GM18867 (cell line): ENCODE measurements around the gene NFIB.

Experiments used
- ATAC-seq: cut with Tn5 transposase; IDR thresholded peaks from one replicate; pipeline ENCODE4 v1.9.1; 2021; ENCODE audit warnings: mild to moderate bottlenecking, moderate library complexity; ENCODE audit not compliant: unreplicated experiment

Gene NFIB

GRCh38 chr9:14127656-14128055 lies 186.3 kb downstream of the NFIB start:
- ATAC-seq, result no peak

- ATAC-seq, result no peak
Observed at GRCh38 chr9:14119694-14120514, 194.0 kb downstream of the NFIB start.

- no peak for ATAC-seq
Observed at GRCh38 chr9:14112226-14112625, 201.7 kb downstream of the NFIB start.

DNA sequence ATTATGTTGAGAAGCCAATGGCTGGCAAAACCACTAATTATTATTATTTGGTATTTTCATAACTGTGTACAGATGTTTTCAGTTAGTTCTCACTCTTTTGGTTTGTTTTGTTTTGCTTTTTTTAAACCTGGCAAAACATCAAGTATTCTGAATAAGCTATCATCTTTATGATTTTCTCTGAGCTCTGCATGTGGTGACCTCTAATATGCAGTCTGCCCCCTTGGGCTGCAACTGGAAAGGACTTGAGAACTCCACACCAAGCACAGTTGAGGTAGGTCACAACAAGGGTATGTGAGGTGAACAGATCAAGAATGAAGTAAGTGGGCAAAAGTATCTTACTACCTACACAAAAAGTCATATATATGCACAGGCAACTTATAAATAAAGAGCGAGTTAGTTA lies 202.2 kb downstream of the NFIB start:
- no peak for ATAC-seq

DNA sequence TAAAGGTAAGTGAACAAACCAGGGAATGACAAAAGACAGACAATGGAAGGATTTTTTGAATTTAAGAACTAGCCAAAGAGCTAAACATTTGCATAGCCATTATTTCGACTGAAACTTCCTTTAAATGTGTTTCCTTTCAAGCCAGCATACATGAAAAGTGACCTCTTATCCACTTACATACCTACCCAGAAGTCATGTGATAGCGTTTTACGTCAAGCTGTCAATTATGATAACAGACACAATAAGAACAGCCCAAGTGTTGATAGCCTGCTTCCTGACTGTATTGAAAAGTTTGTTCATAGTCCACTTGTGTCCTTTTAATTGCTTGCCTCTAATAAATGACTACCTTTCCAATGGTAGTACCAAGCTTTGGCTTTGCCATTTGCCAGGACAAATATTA lies 206.0 kb downstream of the NFIB start:
- no peak for ATAC-seq

- no peak for ATAC-seq
Observed at GRCh38 chr9:14107495-14107894, 206.4 kb downstream of the NFIB start.

- no peak for ATAC-seq
Observed at GRCh38 chr9:14106699-14107098, 207.2 kb downstream of the NFIB start.

DNA sequence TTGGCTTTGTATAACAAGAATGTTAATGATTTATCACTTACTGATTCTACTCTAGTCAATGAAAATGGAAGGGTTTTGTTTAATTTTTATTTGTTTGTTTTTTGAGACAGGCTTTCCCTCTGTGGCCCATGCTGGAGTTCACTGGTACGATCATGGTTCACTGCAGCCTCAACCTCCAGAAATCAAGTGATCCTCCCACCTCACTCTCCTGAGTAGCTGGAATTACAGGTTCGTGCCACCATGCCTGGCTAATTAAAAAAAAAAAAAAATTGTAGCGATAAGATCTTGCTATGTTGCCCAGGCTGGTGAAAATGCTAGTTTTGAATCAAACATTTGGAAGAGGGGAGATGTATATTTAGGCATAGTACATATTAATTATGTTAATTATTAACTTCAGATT lies 209.4 kb downstream of the NFIB start:
- ATAC-seq, result no peak

- no peak for ATAC-seq
Observed at GRCh38 chr9:14103115-14103514, 210.8 kb downstream of the NFIB start.

DNA sequence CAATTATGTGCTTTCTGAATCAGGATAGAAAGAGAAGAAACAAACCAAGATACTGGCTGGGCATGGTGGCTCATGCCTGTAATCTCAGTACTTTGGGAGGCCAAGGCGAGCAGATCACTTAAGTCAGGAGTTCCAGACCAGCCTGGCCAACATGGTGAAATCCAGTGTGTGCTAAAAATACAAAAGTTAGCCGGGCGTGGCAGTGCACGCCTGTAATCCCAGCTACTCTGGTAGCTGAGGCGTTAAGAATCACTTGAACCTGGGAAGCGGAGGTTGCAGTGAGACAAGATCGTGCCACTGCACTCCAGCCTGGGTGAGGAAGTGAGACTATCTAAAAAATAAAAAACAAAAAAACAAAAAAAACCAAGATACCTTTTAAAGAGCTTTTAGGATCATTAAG lies 214.2 kb downstream of the NFIB start:
- ATAC-seq, result no peak

GRCh38 chr9:14098486-14099180 lies 215.3 kb downstream of the NFIB start:
- no peak for ATAC-seq

DNA sequence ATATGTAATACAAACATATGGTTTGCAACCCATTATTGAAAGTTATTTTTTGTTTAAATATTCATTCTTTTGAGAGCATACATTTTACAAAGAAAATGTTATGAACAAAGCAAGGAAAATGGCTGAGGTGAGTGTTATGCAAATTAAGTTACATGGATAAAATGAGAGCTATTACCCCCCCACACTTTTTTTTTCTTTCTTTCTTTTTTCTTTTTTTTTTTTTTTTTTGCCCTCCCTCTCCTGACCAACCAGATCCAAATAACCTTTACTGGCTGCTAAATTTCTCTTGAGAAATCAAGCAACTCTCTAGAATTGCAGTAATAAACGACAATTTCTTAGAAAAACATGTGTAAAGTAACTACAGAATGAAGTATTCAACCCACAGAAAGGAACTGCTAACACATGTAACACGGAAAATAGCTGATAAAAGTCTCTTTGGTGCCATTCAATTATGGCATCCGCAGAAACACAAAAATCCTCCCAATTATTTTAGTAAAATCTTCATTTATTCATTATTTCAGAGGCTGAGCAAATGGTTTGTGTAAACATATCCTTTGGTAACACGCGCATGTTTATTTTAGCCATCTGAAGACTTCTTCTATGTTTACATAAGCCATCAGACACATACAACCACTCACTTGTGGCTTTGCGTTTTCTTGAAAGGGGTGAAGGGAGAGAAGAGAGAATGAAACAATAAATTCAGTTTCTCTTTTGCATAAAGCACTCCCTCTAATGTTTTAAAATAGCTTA lies 216.1 kb downstream of the NFIB start:
- no peak for ATAC-seq

DNA sequence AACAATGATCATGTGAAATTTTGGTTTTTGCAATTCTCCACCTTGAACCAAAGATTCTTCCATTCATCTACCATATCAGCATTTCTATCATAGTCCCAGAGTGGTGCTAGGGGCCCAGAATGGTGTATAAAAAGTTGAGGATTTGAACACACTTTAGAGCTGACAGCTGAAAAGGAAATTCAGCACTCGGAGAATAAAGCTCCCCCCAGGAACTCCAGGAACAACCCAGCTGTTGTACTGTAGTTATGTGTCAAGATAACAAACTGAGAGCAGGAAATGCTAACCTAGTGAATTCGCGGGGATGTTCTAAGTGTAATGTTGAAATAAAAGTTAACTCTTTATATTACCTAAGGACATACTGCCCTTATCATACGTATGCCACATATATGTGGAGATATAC lies 216.7 kb downstream of the NFIB start:
- ATAC-seq, result no peak

DNA sequence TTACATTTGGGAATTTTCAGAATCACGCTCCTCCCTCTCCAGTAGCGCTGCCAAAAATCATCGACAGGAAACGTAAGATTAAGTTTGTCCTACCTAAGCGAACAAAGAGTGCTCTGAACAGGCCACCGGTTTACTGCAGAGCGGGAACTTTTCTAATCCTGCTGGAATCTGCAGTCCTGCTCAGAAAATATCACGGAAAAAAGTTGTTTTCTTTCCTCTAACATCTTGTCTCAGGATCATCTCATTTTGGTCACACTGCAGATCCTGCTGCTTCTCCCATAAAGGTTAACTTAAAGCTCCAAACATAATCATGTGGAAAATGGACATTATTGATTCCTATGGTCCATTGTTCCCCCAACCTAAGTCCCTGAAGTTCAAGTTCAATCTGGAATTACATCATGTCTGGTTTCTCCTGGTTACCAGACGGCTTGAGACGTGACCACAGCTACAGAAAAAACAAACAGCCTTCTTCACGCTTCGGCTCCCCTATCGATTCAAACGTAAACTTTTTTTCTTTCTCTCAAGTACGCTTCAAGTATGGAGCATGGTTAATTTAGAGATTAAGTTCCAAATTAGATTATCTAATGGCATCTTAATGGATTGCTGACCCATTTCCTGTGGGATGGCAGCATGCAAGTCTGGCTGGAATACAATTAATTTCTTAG lies 217.6 kb downstream of the NFIB start:
- no peak for ATAC-seq

DNA sequence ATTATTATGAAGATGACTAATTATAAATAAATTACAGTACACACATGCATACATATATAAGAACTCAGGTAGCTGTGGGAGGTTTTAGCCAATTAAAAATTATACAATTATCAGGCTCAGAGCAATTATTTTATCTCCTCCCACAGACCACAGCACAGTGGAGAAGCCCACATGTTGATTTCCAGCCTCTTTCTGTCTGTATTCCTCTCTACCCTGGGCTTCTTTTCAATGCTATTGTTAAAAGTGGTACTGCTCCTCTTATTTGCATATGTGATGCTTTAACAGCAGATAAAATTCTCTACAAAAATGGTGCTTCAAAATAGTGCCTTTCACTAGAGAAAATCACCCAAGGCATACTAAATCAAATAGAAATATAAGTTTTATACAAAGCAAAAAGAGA lies 218.7 kb downstream of the NFIB start:
- ATAC-seq, result no peak

GRCh38 chr9:14094491-14094890 lies 219.4 kb downstream of the NFIB start:
- ATAC-seq, result no peak

DNA sequence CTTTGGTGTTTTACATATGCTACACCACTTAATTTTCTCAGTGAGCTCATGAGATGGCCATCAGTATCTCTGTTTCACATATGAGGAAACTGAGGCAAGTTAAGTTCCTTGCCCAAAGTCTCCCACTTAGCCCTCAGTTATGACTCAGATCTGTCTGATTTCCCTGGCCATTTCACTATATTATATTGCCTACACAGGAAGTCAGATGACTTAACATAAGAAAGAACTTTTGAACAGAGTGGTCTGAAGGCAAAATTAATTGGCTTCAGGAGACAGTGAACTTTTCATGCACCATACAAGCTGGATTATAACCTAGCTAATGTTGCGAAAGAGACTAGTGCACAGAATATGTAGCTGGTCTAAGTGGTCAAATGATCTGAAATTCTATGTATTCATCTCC lies 221.6 kb downstream of the NFIB start:
- ATAC-seq, result no peak

DNA sequence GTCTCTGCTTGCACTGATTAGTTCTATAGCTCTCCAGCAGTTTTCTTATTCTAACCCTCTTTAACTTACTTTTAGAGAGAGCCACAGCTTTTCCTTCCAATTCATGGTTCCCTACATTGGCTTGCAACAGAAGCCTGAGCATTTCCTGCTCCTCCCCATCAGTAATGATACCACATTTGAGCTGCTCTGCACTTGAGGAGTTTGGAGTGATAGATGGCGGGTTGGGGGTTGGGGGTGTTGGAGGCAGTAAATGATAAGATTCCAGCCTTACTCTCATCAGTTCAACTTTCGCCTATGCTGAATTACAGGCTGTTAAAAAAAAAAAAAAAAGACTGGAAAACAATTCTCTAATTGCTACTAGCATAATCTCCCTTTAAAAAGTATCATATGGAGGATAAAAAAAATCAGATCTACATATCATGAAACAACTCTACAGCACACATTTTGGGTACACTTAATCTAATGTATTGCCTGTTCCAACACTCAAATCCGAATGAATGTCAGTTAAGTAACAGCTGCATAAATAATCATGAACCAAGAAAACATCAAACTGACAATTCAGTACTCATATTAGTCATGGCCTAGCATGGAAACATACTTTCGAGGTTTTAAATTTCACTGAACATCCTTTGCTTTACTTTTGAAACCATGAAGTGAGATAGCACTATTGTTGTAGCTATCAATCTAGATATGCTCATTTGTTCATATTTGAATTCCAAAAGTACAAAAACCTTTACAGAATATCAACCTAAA lies 224.7 kb downstream of the NFIB start:
- no peak for ATAC-seq

- no peak for ATAC-seq
Observed at GRCh38 chr9:14087576-14087975, 226.4 kb downstream of the NFIB start.

DNA sequence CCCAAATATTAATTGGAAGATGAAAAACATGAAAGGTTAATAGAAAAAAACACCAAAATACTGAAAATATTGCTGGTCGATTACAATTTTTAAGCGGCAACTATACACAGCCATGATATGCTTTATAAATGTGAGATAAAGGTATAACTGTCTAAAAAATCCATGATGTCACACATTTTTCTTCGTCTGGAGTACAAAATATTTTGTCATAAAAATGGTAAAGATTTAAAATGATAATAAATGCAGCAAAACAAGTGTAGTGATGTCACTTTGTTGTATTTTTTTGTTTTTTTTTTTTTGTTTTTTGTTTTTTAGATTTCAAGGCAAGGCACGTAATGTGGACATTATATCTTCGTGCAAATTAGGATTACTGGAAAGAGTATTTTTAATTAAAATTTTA lies 227.4 kb downstream of the NFIB start:
- no peak for ATAC-seq

- no peak for ATAC-seq
Observed at GRCh38 chr9:14085810-14086209, 228.1 kb downstream of the NFIB start.
